ENCODE data around the gene TBC1D28. TPM values are rescaled to one million over a fixed set of nuclear protein-coding genes. Genes with fewer than 3 reads are reported as not detected.
A peak's percentile ranks its signal among the peaks of the same experiment; 100 is the strongest.
"Not testable (repeated sequence)": the region's sequence is repeated elsewhere in the genome, so short reads cannot be mapped to it uniquely, and the experiment has no call there.

TBC1D28 gene
- total and polyA plus RNA-seq, 8 donors: not detected

- H3K4me1 ChIP-seq; H3K36me3 ChIP-seq; H3K9me3 ChIP-seq; intact Hi-C loops (cut with DNase I); H3K27me3 ChIP-seq; FAIRE-seq: not testable (repeated sequence)
- Histone ChIP-seq H3K4me3 (peak overlapping the region in 2 of 4 donors; percentile 28 to 30), H3K27ac (peak overlapping the region in 2 of 4 donors; percentile 33 to 51)
- ATAC-seq: peak; percentile 94 to 98 (median 98)
- peak; percentile 86 to 96 (median 92) for DNase-seq
- TF ChIP-seq CTCF (IDR thresholded peaks at IDR 0.05): peak; percentile 97 to 99 (median 98)
- 3 to 9% methylated on average over 11 to 22 of the region's 22 CpGs for WGBS, 2 donors
Observed at GRCh38 chr17:18625509-18626104, 18.6 kb downstream of the TBC1D28 start.

GRCh38 chr17:18624862-18625501, 19.2 kb downstream of the TBC1D28 start:
- H3K4me3 ChIP-seq: peak overlapping the region in 2 of 4 donors; percentile 28 to 30
- WGBS, 2 donors: 30 to 41% methylated on average over 8 to 25 of the region's 35 CpGs
- ATAC-seq (peak; percentile 75 to 79 (median 76)), DNase-seq (peak in 1 of 6 donors; percentile 33)
- H3K9me3 ChIP-seq; H3K27me3 ChIP-seq; H3K36me3 ChIP-seq; H3K4me1 ChIP-seq; intact Hi-C loops (cut with DNase I); FAIRE-seq: not testable (repeated sequence)
- H3K27ac ChIP-seq: peak overlapping the region in 2 of 4 donors; percentile 33 to 51

GRCh38 chr17:18617613-18618012, 26.6 kb downstream of the TBC1D28 start:
- H3K36me3 ChIP-seq; H3K27me3 ChIP-seq; ATAC-seq; H3K4me3 ChIP-seq; intact Hi-C loops (cut with DNase I); H3K4me1 ChIP-seq; FAIRE-seq; DNase-seq; H3K27ac ChIP-seq; H3K9me3 ChIP-seq: not testable (repeated sequence)
- WGBS, 2 donors: 86% methylated on average over 1 of the region's 2 CpGs; no CpG with 5 or more reads in 1 of the 2 donors

GRCh38 chr17:18613016-18613415, 31.2 kb downstream of the TBC1D28 start:
- H3K36me3 ChIP-seq; intact Hi-C loops (cut with DNase I); FAIRE-seq; H3K27ac ChIP-seq; H3K4me3 ChIP-seq; H3K27me3 ChIP-seq; DNase-seq; H3K9me3 ChIP-seq; H3K4me1 ChIP-seq: not testable (repeated sequence)
- ATAC-seq: peak in 2 of 4 donors; percentile 55 to 56

GRCh38 chr17:18593138-18593537, 51.1 kb downstream of the TBC1D28 start:
- DNase-seq; ATAC-seq; H3K9me3 ChIP-seq; H3K4me3 ChIP-seq; H3K27me3 ChIP-seq; H3K27ac ChIP-seq; intact Hi-C loops (cut with DNase I); H3K36me3 ChIP-seq; H3K4me1 ChIP-seq: not testable (repeated sequence)
- peak; percentile 32 for FAIRE-seq
- 73 to 91% methylated on average over 2 of the region's 2 CpGs for WGBS, 2 donors

Other genes with a start within 250 kb of the TBC1D28 start
- under 1 TPM in 3 of 6 donors, not detected in 3; 0.06 to 0.22 (median 0.17) TPM for gene LGALS9C, start 167.6 kb downstream of the TBC1D28 start, total RNA-seq
- gene LGALS9C, start 167.6 kb downstream of the TBC1D28 start, polyA plus RNA-seq: under 1 TPM in 1 of 2 donors, not detected in 1; 0.05 TPM
- 1 to 10 TPM in 5 of 6 donors, under 1 TPM in 1; 0.95 to 2.0 (median 1.3) TPM for gene FOXO3B, start 37.9 kb upstream of the TBC1D28 start, total RNA-seq
- 1 to 10 TPM in 1 of 2 donors, under 1 TPM in 1; 0.47 to 1.0 TPM for gene FOXO3B, start 37.9 kb upstream of the TBC1D28 start, polyA plus RNA-seq
- gene FBXW10, start 99.7 kb upstream of the TBC1D28 start, total RNA-seq: under 1 TPM in 1 of 6 donors, not detected in 5; 0.05 TPM
- under 1 TPM; 0.11 to 0.23 TPM for gene FBXW10, start 99.7 kb upstream of the TBC1D28 start, polyA plus RNA-seq
- gene TVP23B, start 136.8 kb upstream of the TBC1D28 start, total RNA-seq: 10 to 100 TPM; 16.8 to 26.3 (median 21.9) TPM
- gene TVP23B, start 136.8 kb upstream of the TBC1D28 start, polyA plus RNA-seq: 10 to 100 TPM; 14.4 to 37.5 TPM
- gene PRPSAP2, start 213.7 kb upstream of the TBC1D28 start, total RNA-seq: 10 to 100 TPM in 5 of 6 donors, 1 to 10 TPM in 1; 9.5 to 22.3 (median 15.6) TPM
- 10 to 100 TPM; 10.9 to 20.5 TPM for gene PRPSAP2, start 213.7 kb upstream of the TBC1D28 start, polyA plus RNA-seq